CD4-positive, alpha-beta T cell treated with Interleukin-10 for 1 hour (primary cell): ENCODE results near the gene TRPC5OS.

Source experiments
- DNase-seq: peaks from one replicate; pipeline ENCODE4 v3.0.0-alpha.2; 2020

The TRPC5OS gene

GRCh38 chrX:111914398-111915090 lies 38.6 kb downstream of the TRPC5OS start:
- no peak for DNase-seq

DNA sequence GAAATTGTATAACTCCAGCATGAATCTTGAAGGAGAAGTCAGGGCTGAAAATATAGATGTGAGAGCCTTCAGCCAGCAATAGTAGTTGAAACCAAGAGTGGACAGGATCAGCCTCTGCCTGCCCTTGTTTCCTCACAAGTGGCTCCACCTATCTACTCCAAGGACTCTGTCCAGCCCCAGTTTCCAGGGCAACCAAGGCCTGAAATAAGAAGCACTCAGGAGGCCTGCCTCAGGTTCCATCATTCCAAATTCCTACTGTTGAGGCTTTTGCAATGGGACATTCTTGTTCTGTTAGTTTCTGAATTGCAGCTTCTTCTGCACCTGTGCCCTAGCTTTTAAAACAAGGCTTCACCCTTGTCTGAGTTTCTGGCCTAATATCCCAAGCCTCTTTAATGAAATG lies 41.6 kb downstream of the TRPC5OS start:
- DNase-seq, result no peak

GRCh38 chrX:111928456-111928855 lies 52.5 kb downstream of the TRPC5OS start:
- no peak for DNase-seq
